ENCODE results near the gene SMC1A. TPM values are rescaled to one million over a fixed set of nuclear protein-coding genes. Genes with fewer than 3 reads are reported as not detected.
"Not testable (repeated sequence)": the region's sequence is repeated elsewhere in the genome, so short reads cannot be mapped to it uniquely, and the experiment has no call there.

SMC1A gene
- total RNA-seq, 2 donors from 2014 or later = 42.8 to 43.3 TPM

DNA sequence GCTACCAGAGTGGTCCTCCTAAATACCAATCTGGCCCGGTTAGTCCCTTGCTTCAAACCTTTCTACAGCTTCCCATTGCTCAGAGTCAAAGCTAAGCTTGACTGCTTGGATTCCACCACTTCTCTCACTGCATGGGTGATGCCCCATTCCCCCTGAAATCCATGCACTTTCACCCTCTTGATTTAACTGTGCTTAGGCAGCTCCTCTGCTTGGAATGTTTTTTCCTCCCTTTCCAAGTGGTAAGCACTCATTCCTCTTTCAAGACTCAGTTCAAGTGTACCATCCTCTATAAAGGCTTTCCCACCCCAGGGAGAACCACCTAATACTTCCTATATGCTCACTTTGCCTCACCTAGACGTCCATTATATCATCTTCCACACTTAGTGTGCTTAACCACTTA is 49.1 kb downstream of the SMC1A start:
- intact Hi-C loops (cut with DNase I) = no loop called here
- ATAC-seq (no peak), DNase-seq (no peak)

DNA sequence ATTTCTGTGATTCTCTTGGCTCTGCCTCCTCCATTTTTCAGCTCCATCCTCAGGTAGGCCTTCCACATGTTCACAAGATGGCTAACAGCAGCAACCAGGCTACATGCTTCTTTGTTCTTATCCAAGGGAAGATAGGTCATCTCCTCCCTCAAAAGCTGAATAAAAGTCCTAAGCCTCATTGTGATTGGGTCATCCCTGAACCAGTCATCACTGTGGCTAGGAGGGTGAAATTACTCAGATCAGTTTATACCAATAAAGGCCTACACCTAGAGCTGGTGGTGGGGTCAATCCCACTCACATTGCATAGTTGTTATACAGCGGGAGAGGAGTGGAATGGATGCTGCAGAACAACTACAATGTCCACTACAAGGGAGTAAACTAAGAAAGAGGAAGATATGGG is 56.0 kb downstream of the SMC1A start:
- intact Hi-C loops (cut with DNase I); ATAC-seq: not testable (repeated sequence)

DNA sequence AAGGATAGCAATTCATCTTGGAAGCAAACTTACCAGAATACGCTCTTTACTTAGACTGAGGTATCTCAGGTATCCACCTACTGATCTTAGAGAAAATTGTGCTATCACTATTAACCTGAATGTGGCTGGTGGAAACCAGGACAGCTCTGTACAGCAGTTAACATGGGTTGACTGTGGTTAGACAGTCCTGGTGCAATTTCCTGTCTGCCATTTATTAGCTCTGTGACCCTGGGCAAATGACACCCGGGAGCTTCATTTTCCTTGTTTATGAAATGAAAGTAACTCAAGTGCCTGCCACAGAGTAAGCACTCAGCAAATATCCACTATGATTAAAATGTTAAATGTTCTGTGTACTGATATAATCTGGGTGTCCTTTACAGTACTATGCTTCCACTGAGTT is 60.0 kb downstream of the SMC1A start:
- ATAC-seq (no peak), DNase-seq (no peak)
- intact Hi-C loops (cut with DNase I) = no loop called here

More for the DNA sequence above, 56.0 kb downstream of the SMC1A start:
- not testable (repeated sequence) for DNase-seq

DNA sequence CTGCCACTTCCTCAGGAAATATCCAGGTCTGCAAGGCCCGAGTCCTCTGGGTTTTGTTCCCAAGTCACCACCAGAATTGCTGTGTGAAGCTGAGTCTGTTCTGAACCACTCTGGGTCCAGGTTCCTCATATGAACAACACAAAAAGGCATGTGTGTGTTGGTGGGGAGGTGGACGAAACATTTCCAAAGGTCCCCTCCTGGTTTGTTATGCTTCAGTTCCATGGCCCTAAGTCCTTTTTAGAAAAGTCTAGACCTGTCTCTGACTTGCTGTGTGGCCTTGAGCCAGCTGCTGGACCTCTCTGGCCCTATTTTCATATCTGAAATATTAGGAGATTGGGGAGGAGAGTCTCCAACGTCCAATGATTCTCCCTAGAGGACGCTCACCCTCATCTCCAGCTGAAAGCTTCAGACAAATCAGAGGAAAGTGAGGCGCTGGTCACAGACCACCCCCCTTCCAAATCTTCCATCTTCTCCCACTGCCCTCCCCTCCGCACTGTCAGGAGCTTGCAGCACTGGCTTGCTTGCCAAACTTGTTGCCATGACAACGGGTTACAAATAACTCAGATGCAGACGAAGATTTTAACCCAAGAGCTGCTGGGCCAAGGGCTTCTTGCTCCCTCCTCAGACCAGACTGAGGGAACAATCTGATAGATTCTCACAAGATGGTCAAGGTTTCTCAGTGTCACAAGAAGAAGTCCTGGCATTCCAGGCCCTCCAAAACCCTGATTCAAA is 64.5 kb downstream of the SMC1A start:
- intact Hi-C loops (cut with DNase I) = no loop called here
- DNase-seq = no peak
- no peak for ATAC-seq

DNA sequence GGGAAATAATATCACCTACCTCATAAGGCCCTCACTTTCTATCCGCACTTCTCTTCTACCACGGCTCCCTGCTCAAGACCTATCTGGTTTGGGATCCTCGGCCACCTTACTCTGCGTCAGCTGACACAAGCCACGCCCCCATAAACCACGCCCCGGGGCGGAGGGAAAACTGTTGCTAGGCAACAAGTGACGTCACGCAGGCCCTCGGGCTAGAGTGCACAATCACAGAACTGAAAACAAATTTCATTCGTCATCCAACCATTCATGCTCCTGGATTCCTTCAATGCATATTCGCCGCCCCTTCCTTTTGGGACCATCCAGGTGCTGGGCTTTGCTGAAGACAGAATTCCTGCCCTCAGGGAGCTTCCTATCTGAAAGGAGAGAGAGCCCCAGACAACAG is 66.3 kb downstream of the SMC1A start:
- DNase-seq (no peak), ATAC-seq (no peak)
- intact Hi-C loops (cut with DNase I) = no loop called here

DNA sequence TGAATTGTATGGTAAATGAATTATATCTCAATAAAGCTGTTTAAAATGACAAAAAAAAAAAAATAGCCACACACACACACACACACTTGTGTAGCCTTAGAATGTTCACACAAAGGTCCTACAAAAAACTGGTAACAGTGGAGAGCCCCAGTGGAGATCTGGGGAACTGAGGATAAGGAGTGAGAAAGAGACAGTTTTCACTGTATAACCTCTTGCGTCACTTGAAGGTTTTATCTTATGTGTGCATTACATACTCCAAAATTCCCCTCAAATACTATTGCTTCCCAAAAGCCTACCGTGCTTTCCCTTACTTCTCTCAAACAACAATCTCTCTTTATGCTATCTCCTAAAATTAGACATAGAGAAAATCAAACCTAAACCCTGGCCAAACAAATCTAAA is 67.8 kb downstream of the SMC1A start:
- no peak for DNase-seq
- intact Hi-C loops (cut with DNase I) = no loop called here

DNA sequence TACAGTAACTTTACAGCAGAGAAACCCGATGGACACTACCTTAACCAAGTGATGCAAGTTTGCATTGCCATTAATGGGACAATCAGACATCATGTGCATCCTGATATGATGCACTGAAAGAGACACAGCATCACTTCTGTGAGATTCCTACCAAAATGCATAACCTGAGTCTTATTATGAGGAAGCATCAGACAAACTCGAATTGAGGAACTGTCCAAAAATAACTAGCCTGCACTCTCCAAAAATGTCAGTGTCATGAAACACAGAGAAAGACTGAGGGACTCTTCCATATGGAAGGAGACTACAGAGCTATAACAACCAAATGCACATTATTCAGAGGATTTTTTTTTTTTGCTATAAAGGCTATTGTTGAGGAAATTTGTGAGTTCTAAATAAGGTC is 74.5 kb downstream of the SMC1A start:
- ATAC-seq (no peak), DNase-seq (no peak)
- intact Hi-C loops (cut with DNase I) = no loop called here

More for the DNA sequence above, 67.8 kb downstream of the SMC1A start:
- no peak for ATAC-seq

DNA sequence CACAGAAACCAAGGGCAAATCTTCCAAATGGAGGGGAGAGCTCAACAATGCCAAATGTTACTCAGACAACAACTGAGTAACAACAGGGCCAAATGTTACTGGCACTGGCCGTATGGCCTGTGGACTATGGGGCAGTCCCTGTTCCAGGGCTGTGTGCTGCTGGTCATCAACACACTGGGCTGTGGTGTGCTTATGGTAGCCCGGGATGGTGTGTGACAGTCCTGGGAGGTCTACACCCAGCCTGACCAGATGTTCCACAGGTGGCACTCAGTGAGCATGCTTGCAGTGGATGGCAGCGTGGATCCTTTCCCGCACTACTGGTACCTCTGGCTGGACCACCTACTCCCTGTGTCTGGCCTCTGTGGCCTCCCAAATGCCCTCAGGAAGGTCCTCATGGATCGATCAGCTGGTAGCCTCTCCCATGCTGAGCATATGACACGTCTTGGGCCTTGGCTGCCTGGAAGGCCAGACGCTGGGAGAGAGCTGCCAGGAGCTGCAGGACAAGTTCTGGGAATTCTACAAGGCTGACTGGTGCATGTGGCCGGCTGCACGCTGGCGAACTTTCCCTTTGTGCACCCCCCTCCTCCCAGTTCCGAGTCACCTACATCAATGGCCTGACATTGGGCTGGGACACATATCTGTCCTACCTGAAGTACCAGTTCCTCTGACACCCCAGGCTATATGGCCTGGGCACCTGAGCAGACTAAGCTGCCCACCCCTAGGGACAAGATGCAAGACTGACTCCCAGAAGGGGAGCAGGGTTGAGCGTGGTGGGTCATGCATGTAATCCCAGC is 81.4 kb downstream of the SMC1A start:
- no peak for DNase-seq
- intact Hi-C loops (cut with DNase I) = no loop called here
- ATAC-seq = no peak

DNA sequence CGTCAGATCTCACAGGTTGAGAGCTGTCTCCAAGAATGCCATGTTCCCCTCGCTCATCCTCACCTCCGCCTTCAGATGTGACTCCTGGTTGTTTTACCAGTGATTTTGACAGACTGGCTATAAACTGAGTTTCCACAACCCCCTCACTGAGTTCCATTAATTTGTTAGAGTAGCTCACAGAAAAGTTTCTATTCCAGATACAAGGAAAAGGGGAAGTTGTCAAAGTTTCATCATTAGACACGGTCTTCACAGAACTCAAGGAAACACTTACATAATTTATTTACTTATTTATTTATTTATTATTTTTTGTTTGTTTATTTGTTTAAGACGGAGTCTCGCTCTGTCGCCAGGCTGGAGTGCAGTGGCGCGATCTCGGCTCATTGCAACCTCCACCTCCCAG is 85.4 kb downstream of the SMC1A start:
- intact Hi-C loops (cut with DNase I) = no loop called here
- DNase-seq = no peak
- no peak for ATAC-seq

DNA sequence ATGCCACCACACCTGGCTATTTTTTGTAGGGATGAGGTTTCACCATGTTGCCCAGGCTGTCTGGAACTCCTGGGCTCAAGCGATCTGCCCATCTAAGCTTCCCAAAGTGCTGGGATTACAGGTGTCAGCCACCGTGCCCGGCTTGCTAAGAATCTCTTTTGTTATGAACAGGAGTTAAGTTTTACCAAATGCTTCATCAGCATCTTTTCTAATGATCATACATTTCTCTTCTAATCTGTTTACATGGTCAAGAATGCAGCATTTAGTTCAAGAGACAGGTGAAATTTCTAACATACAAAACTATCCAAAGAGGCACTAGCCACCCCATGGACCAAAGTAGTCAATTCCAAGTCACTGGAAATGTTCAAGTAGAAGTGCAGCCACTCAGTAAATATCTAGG is 88.6 kb downstream of the SMC1A start:
- intact Hi-C loops (cut with DNase I) = no loop called here
- DNase-seq (no peak), ATAC-seq (no peak)

DNA sequence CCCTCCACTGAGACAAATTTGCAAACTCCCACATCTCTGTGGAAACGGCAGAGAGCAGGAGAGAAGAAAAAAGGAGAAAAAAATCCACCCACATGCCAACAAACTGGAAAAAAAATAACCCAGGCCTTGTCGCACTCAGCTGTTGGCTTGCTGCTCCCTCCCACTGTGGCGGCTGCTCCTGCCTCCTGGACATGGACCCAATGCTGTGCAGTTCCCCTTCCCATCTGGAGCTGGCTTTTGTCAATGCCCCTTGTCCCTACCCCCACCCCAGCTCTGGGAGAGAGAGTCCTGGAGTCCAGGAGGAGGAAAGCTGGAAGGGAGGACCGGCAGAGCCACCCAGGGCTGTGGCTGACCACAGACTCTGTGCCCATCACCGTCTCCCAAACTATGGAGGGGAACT is 90.2 kb downstream of the SMC1A start:
- intact Hi-C loops (cut with DNase I) = no loop called here
- ATAC-seq = no peak
- no peak for DNase-seq

DNA sequence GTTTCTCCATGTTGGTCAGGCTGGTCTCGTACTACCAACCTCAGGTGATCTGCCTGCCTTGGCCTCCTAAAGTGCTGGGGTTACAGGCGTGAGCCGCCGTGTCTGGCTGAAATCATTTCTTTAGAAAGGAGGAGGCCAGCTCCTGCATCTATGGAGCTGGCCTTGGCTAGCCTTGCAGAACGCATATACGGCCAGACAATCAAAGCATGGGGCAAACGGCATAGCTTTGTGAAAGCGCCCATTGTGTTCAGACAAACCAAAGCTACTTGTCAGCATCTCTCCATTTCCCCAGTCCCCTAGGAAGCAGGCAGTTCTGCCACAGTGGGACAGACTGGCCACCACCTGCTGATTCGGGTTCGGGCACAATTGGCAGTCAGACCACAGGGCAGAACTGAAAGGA is 92.1 kb downstream of the SMC1A start:
- ATAC-seq (no peak), DNase-seq (no peak)
- intact Hi-C loops (cut with DNase I) = no loop called here

DNA sequence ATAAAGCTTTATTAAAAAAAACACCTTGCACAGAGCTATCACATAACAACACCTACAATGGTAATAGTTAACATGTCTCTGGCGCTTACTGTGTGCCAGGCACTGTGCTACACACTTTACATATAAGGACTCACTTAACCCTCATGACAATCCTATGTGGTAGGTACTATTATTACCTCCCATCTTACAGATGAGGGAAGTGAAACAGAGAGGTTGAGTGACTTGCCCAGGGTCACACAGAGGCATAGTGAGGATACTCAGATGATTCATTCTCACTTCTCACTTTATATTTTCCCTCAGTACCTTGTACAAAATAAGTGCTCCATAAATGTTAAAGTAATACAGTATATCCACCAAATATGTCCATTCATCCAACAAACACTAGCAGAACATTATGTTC is 97.7 kb downstream of the SMC1A start:
- no peak for DNase-seq
- ATAC-seq = no peak
- intact Hi-C loops (cut with DNase I) = no loop called here

Small RNA genes lying within 50 kb of the gene (microRNA-seq; reads per million reads assigned to microRNA genes)
- 0 to 0.40 reads per million in 2 donors for gene MIR6857

Other genes with a start within 250 kb of the SMC1A start
- gene KDM5C, start 197.4 kb downstream of the SMC1A start, total RNA-seq = 10 to 100 TPM; 32.5 to 46.3 TPM
- gene IQSEC2, start 141.1 kb downstream of the SMC1A start, total RNA-seq = 10 to 100 TPM in 1 of 2 donors, 1 to 10 TPM in 1; 9.1 to 10.8 TPM
- gene RIBC1, start 219 bp upstream of the SMC1A start, total RNA-seq = under 1 TPM; 0.26 to 0.80 TPM
- 100 to 1,000 TPM in 1 of 2 donors, 10 to 100 TPM in 1; 98.9 to 106 TPM for gene HSD17B10, start 11.7 kb upstream of the SMC1A start, total RNA-seq